Activated T-cell treated with anti-CD3 and anti-CD28 coated beads, Interleukin-2, amount 50 U/mL, for 24 hours (primary cell): ENCODE results near the gene YPEL2.

ENCODE experiments used
- DNase-seq: peaks from one replicate; pipeline ENCODE4 v3.0.0-alpha.2; 2020
- H3K27ac Mint-ChIP-seq: 2 replicates; pipeline ENCODE4 v1.8.0; 2020; ENCODE audit warnings: mild to moderate bottlenecking, mixed read lengths
- H3K27me3 Mint-ChIP-seq: 2 replicates; pipeline ENCODE4 v1.8.0; 2020; ENCODE audit warnings: mixed read lengths
- H3K36me3 Mint-ChIP-seq: 2 replicates; pipeline ENCODE4 v1.8.0; 2020; ENCODE audit warnings: low read depth, mixed read lengths
- H3K4me1 Mint-ChIP-seq: 2 replicates; pipeline ENCODE4 v1.8.0; 2020; ENCODE audit warnings: low read depth, mixed read lengths
- H3K4me3 Mint-ChIP-seq: 2 replicates; pipeline ENCODE4 v1.8.0; 2020; ENCODE audit warnings: mild to moderate bottlenecking, moderate library complexity, mixed read lengths
- H3K9me3 Mint-ChIP-seq: 2 replicates; pipeline ENCODE4 v1.8.0; 2020; ENCODE audit warnings: mixed read lengths

The YPEL2 gene

GRCh38 chr17:59428916-59429485 is 97.5 kb downstream of the YPEL2 start:
- no peaks in the 10 kb centered on the region for H3K36me3 Mint-ChIP-seq

DNA sequence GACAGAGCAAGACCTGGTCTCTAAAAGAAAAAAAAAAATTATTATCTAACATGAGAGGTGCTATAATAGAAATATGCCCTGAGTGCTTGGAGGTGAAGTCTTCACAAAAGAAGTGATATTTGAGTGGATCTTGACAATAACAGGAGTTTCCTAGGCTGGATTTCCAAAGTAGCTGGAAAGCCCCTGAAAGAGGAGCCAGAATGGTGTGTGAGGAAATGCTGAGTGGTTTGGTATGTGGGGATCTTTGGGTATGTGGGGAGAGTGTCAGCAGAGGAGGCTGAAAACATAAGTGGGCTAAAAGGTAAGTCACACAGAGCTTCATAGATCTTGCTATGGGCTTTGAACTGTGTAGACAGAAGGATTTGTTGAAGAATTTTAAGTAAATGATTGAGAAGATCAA is 100.1 kb downstream of the YPEL2 start:
- no peaks in the 10 kb centered on the region for H3K36me3 Mint-ChIP-seq
- H3K9me3 Mint-ChIP-seq: no peaks in the 10 kb centered on the region
- H3K27ac Mint-ChIP-seq: no peak overlapping the region
- no peaks in the 10 kb centered on the region for H3K27me3 Mint-ChIP-seq
- DNase-seq: no peak
- H3K4me3 Mint-ChIP-seq: no peak overlapping the region
- H3K4me1 Mint-ChIP-seq: peaks cover 44% of the 10 kb centered on the region

More at GRCh38 chr17:59428916-59429485, 97.5 kb downstream of the YPEL2 start:
- Mint-ChIP-seq H3K27me3 (no peaks in the 10 kb centered on the region), H3K27ac (no peak overlapping the region), H3K4me1 (peaks cover 30% of the 10 kb centered on the region), H3K4me3 (no peak overlapping the region), H3K9me3 (no peaks in the 10 kb centered on the region)
- DNase-seq: no peak

- Mint-ChIP-seq H3K4me1 (peaks cover 45% of the 10 kb centered on the region), H3K27me3 (no peaks in the 10 kb centered on the region), H3K4me3 (no peak overlapping the region), H3K9me3 (no peaks in the 10 kb centered on the region), H3K36me3 (no peaks in the 10 kb centered on the region), H3K27ac (no peak overlapping the region)
- DNase-seq: no peak
Observed at GRCh38 chr17:59432657-59433056, 101.2 kb downstream of the YPEL2 start.

DNA sequence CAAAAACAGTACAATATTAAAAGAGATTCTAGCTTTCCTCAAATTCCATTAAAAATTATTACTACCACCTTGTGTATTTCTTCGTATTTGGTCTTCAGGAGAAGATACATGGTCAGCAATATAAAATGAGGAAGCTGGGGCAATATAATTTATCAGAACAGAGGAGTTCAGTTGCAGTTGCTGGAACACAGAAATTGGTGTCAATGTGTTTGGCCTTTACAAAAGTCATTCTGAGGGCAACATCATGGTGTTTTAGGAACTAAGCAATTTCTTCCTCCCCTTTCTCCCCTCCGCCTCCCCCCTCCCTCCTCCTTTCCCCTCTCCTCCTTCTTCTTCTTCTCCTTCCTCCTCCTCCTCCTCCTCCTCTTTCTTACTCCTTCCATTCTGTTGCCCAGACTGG is 102.1 kb downstream of the YPEL2 start:
- no peak for DNase-seq
- Mint-ChIP-seq H3K36me3 (no peaks in the 10 kb centered on the region), H3K9me3 (no peaks in the 10 kb centered on the region), H3K4me3 (no peak overlapping the region), H3K27me3 (no peaks in the 10 kb centered on the region), H3K27ac (no peak overlapping the region), H3K4me1 (peaks cover 46% of the 10 kb centered on the region)

DNA sequence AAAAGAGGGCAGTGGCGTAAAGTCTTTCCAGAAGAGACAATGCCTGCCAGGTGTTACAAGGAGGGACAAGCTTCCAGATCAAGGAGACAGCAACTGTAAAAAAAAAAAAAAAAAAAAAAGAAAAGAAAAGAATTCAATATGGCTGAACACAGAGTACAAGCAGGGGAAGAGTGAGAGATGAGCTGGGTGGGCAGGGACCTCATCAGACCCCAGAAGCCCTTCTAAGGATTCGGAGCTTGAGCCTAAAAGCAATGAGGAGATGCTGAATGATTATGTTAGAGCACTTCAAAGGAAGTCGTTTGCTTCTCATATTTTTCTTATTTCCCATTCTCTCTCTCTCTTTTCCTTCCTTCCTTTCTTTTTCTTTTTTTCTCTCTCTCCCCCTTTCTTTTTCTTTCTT is 103.0 kb downstream of the YPEL2 start:
- Mint-ChIP-seq H3K9me3 (no peaks in the 10 kb centered on the region), H3K4me1 (peaks cover 51% of the 10 kb centered on the region), H3K36me3 (no peaks in the 10 kb centered on the region), H3K27me3 (no peaks in the 10 kb centered on the region), H3K27ac (peak overlapping the region; percentile 92), H3K4me3 (no peak overlapping the region)
- no peak for DNase-seq

- Mint-ChIP-seq H3K36me3 (no peaks in the 10 kb centered on the region), H3K4me3 (peak overlapping the region; percentile 21), H3K4me1 (peaks cover 60% of the 10 kb centered on the region), H3K27me3 (no peaks in the 10 kb centered on the region), H3K27ac (peak overlapping the region; percentile 92), H3K9me3 (no peaks in the 10 kb centered on the region)
- DNase-seq: no peak
Observed at GRCh38 chr17:59435238-59435637, 103.8 kb downstream of the YPEL2 start.

- Mint-ChIP-seq H3K9me3 (no peaks in the 10 kb centered on the region), H3K36me3 (no peaks in the 10 kb centered on the region), H3K27me3 (no peaks in the 10 kb centered on the region), H3K4me1 (peaks cover 70% of the 10 kb centered on the region), H3K4me3 (no peak overlapping the region), H3K27ac (no peak overlapping the region)
- DNase-seq: no peak
Observed at GRCh38 chr17:59436900-59437299, 105.4 kb downstream of the YPEL2 start.

DNA sequence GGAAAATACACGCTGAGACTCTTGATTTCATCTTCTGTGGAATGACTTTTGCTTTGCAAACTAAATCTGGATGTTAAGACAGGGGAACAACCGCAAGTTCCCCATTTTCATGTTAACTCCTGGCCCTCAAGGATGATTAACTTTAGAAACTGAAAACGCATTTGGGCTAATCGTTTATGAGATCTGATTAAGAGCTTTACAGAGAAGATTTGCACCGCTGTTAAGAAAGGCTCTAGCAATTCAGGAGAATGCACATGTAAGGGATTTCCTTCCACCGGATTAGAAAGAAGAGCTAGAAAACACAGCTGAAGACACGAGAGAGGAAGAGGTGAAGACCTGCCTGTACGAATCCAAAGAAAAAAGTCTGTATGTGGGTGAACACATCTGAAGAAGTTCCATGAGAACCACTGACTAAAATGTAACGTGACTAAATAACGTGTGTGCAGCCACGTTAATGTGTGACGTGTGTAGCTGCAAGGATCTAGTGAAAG is 106.4 kb downstream of the YPEL2 start:
- no peak overlapping the region for H3K4me3 Mint-ChIP-seq
- H3K27ac Mint-ChIP-seq: no peak overlapping the region
- H3K36me3 Mint-ChIP-seq: no peaks in the 10 kb centered on the region

GRCh38 chr17:59439262-59439661 is 107.8 kb downstream of the YPEL2 start:
- Mint-ChIP-seq H3K27ac (no peak overlapping the region), H3K4me1 (peaks cover 65% of the 10 kb centered on the region), H3K9me3 (no peaks in the 10 kb centered on the region), H3K27me3 (no peaks in the 10 kb centered on the region), H3K4me3 (no peak overlapping the region), H3K36me3 (no peaks in the 10 kb centered on the region)
- no peak for DNase-seq

More for the DNA sequence above, 106.4 kb downstream of the YPEL2 start:
- no peaks in the 10 kb centered on the region for H3K9me3 Mint-ChIP-seq
- DNase-seq: no peak
- no peaks in the 10 kb centered on the region for H3K27me3 Mint-ChIP-seq
- H3K4me1 Mint-ChIP-seq: peaks cover 68% of the 10 kb centered on the region

- Mint-ChIP-seq H3K27ac (peak overlapping the region; percentile 94), H3K36me3 (no peaks in the 10 kb centered on the region), H3K9me3 (no peaks in the 10 kb centered on the region), H3K27me3 (no peaks in the 10 kb centered on the region), H3K4me1 (peaks cover 61% of the 10 kb centered on the region), H3K4me3 (peak overlapping the region; percentile 15)
- DNase-seq: no peak
Observed at GRCh38 chr17:59439741-59440211, 108.3 kb downstream of the YPEL2 start.

- peak; percentile 82 for DNase-seq
- Mint-ChIP-seq H3K36me3 (no peaks in the 10 kb centered on the region), H3K4me1 (peaks cover 51% of the 10 kb centered on the region), H3K27ac (peak overlapping the region; percentile 94), H3K4me3 (peak overlapping the region; percentile 55), H3K9me3 (no peaks in the 10 kb centered on the region), H3K27me3 (no peaks in the 10 kb centered on the region)
Observed at GRCh38 chr17:59440757-59441463, 109.5 kb downstream of the YPEL2 start.

DNA sequence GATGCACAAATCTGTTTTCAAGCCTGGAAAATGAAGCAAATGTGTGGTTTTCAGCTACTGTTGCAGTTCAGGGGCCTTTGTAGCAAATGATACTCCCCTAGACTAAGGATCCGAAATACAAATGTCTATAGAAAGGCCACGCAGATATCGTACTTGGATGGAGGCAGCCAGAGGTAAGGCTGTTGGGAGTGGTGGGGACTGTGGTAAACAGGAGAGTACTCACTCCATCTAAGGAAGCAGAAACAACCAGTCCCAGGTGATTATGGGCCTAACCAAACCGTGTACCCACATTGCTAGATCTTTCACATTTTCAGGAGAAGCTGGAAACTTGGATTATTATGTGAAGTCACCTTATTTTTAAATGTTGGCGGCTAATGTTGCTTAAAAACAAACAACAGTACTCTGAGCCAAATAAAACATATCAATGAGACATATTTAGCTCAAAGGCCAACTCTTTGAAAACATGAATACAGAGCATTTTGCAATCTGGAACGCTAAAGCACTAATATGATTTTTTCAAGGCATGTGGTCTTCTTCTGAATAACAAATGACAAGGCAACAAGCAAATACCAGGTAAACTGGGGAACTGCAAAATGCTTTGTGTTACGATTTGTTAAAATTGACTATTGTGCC is 110.1 kb downstream of the YPEL2 start:
- DNase-seq: no peak
- peaks cover 46% of the 10 kb centered on the region for H3K4me1 Mint-ChIP-seq
- no peaks in the 10 kb centered on the region for H3K36me3 Mint-ChIP-seq
- H3K4me3 Mint-ChIP-seq: peak overlapping the region; percentile 55
- H3K9me3 Mint-ChIP-seq: no peaks in the 10 kb centered on the region
- no peaks in the 10 kb centered on the region for H3K27me3 Mint-ChIP-seq
- peak overlapping the region; percentile 94 for H3K27ac Mint-ChIP-seq

DNA sequence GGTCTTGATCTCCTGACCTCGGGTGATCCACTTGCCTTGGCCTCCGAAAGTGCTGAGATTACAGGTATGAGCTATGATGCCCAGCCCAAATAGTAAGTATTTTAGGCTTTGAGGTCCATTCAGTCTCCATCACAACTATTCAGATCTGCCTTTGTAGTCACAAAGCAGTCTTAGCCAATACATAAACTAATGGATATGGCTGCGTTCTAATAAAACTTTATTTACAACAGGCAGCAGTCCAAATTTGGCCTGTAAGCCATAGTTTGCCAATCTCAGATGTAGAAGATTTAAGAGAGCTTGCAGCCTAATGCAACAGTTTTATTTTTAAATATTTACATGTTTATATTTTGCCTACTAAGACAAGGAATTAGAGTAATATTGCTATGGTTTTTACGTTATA is 111.7 kb downstream of the YPEL2 start:
- DNase-seq: no peak
- H3K4me1 Mint-ChIP-seq: peaks cover 32% of the 10 kb centered on the region
- H3K27ac Mint-ChIP-seq: no peak overlapping the region
- H3K36me3 Mint-ChIP-seq: no peaks in the 10 kb centered on the region
- H3K27me3 Mint-ChIP-seq: no peaks in the 10 kb centered on the region
- H3K4me3 Mint-ChIP-seq: no peak overlapping the region
- H3K9me3 Mint-ChIP-seq: no peaks in the 10 kb centered on the region
